Spleen (tissue), 7 donors: ENCODE measurements around the gene ZNF611.
"Not testable (repeated sequence)": the region's sequence is repeated elsewhere in the genome, so short reads cannot be mapped to it uniquely, and the experiment has no call there.

ENCODE experiments used
- POLR2A ChIP-seq, 3 donors: fragments of 450-650 bp; IDR thresholded peaks; one replicate each; pipeline ENCODE4 v1.5.1; 2017; ENCODE audit warnings: antibody characterized with exemption in 3 of 3, mild to moderate bottlenecking in 1 of 3
- TF ChIP-seq, protein P1 (sequence below), 11 experiments: fragments of 200-600 bp in 7 of 11; fragments of 450-650 bp in 4 of 11; sonication (generic) in 4 of 11; IDR thresholded peaks in 8 of 11; conservative IDR thresholded peaks in 3 of 11; 1 replicate in 7 of 11; 2 replicates in 4 of 11; pipeline versions ENCODE4 v1.4.0 to v1.8.0; 2016 to 2021; ENCODE audit warnings: antibody characterized with exemption in 11 of 11, inconsistent platforms in 4 of 11, mild to moderate bottlenecking in 1 of 11
- donor health status: DM: no; HTN: no; CAD: no; lungs with moderate emphysema.
- donor health status: DM: no; HTN: no; CAD: no.
- donor health status: DM: no; HTN: no; CAD: no.

DNA sequence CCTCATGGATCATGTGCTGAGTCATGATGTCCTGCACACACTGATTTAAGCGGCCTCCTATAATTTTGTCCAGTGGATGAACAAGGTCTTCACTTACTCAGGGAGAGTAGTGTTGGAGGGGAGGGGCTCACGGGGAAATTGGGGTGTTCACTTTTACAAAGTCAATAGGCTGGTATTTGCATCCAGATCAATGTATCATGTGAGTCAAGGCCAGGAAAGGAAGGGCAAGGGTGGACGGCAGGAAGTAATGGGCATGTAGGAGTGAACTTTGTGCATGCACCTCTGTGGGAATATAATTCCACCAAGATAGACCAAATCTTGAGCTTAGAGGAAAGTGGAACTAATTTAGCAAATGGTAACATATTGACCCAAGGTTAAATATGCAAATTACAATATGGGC, 23.2 kb downstream of the ZNF611 start:
- TF ChIP-seq, protein P1, sequence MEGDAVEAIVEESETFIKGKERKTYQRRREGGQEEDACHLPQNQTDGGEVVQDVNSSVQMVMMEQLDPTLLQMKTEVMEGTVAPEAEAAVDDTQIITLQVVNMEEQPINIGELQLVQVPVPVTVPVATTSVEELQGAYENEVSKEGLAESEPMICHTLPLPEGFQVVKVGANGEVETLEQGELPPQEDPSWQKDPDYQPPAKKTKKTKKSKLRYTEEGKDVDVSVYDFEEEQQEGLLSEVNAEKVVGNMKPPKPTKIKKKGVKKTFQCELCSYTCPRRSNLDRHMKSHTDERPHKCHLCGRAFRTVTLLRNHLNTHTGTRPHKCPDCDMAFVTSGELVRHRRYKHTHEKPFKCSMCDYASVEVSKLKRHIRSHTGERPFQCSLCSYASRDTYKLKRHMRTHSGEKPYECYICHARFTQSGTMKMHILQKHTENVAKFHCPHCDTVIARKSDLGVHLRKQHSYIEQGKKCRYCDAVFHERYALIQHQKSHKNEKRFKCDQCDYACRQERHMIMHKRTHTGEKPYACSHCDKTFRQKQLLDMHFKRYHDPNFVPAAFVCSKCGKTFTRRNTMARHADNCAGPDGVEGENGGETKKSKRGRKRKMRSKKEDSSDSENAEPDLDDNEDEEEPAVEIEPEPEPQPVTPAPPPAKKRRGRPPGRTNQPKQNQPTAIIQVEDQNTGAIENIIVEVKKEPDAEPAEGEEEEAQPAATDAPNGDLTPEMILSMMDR (IDR thresholded peaks at IDR 0.05 in 8 of 11, conservative IDR thresholded peaks at IDR 0.05 in 3 of 11), result not testable (repeated sequence)
- not testable (repeated sequence) for TF ChIP-seq POLR2A (IDR thresholded peaks at IDR 0.05)
